ENCODE data around the gene ANKRD12.

- no peak for TF ChIP-seq POLR2AphosphoS5 (IDR thresholded peaks at IDR 0.05; ENCODE audit: low read depth, low read length)
- no peak for TF ChIP-seq POLR2A (IDR thresholded peaks at IDR 0.05; ENCODE audit: low read depth, low read length)
Observed at GRCh38 chr18:9096007-9096371, 40.6 kb upstream of the ANKRD12 start.

Measured in GM12892 (cell line).